NCI-H2196 (cell line): ENCODE data around the gene SLC2A4RG.

Experiments
- DNase-seq: peaks from one replicate; lab custom pipeline; 2025; ENCODE audit not compliant: unreplicated experiment; lab: John Stamatoyannopoulos, UW

The SLC2A4RG gene

GRCh38 chr20:63699466-63700198 is 39.9 kb upstream of the SLC2A4RG start:
- DNase-seq, result no peak

DNA sequence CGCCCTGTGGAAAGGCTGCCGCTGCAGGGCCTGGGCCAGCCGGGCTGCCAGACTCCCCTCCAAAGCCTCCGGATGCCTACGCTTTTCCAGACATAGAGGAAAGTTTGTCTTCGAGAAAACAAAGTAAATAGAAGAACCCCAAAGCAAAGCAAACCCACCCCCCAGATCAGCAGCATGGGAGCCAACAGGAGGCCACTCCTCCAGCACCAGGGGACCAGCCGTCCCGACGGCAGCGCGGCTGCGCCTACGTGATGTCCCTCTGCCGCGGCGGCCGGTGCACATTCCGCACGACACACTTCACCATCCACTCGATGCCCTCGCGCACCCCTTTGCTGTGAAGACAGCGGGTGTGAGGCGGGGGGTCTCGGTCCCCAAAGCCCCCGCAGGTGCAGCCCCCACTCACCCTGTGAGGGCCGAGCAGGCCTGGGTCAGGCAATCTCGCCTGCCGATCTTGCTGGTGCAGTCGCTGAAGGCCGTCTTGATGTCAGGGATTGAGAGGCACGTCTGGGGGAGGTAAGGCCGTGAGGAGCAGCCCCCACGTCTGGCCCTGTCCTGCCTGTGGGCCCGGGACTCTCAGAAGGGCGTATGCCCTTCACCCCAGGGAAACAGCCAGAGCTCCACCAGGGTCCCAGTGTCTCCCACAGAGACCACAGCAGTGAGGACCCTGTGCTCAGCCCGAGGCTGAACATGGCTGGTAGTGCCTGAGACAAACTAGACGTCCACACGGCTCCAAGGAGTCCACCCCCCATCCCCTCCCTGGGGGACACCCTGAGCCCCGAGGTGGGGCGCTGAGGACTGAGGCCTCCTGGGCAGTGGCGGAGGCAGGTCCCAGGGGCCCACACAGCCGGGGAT is 39.2 kb upstream of the SLC2A4RG start:
- DNase-seq, result no peak

DNA sequence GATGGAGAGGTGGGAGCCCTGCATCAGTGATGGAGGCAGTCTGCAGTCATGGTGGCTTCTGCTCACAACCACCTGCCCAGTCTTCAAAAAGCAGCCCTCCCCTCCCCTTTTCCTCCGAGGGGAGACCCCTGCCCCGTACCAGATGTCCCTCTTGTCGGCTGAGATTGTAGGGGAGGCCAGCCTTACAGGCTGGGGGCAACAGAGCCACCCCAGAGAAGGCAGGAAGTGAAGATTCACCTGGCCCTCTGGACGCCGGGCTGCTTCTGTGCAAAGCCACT is 38.6 kb upstream of the SLC2A4RG start:
- no peak for DNase-seq

DNA sequence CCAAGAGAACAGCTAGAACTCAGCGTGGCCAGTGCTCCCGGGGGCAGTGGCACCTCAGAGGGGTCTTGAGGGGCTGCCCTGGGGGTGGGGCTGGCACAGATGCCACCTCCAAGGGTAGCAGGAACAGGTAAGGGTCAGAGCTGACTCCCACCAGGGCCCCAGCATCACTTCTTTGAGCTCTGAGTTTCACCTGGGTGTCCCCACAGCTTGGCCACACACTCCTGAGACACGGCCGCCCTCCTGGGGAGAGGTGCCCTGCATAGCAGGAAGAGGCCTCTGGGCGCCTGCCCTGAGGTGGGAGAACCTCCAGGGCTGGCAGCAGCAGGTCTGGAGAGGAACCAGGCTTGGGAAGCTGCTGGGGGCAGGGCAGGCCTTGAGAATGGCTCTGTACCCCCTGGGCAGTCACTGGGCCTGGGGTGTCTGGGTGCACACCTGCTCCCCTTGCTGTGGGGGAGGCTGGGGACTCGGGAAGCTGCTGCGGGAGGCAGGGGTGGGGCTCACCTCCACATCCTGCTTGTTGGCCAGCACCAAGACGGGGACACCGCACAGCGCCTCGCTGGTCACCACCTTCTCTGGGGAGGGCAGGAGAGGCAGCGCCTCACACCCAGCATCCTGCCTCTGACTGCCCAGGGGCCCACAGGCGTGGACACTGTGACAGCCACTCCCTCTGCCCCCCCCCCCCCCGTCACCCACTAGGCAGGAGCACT is 38.1 kb upstream of the SLC2A4RG start:
- no peak for DNase-seq

DNA sequence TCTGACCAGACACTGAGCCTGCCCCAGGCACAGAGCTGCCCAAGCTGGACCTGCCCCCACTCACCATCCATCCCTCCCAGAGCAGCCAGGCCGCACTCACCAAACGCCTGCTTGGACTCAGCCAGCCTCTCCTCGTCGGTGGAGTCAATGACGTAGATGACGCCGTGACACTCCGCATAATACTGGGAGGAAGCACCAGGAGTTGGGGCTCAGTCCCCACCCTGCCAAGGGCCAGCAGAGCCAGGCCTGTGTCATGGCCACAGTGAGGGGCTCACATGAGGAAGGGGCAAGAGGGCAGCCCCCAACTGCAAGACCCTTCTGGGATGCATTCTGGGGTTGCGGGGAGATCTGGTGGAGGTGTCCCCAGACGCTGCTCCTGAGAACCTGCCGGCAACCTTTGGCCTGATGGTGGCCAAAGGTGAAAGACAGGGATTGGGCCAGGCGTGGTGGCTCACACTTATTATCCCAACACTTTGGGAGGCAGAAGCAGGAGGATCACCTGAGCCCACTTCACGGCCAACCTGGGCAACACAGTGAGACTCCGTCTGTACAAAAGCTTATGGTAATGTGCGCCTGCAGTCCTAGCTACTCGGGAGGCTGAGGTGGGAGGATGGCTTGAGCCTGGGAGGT is 37.4 kb upstream of the SLC2A4RG start:
- DNase-seq, result no peak

DNA sequence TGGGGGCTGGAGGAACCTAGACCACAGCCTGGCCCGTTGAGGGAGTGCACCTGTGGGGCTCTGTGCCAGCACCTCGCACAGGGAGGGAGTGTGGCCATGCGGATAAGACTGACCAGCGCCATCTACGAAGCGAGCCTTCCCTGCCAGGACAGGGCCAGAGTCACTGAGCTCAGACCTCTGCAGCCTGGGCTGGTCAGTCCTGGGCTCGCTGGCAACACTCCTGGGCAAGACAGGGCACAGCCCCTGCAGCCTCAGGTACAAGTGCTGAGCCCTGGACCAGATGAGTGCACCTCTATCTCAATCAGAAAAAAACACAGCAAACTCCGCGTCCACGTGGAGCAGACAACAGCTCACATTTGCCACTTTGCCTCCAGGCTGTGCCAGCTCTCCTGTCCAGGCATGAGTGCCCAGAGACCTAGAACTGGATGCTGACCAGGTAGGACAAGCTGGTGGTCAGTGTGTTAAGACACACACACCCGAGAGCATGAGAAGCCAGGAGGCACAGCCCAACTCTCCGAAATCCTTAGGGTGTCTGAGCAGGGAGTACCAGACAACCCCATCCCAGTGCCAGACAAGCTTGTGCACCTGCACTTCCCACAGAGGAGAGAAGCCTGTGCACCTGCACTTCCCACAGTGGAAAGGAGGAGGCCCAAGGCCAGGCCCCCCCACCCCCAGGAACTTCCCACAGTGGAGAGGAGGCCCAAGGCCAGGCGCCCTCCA is 36.7 kb upstream of the SLC2A4RG start:
- DNase-seq, result no peak

DNA sequence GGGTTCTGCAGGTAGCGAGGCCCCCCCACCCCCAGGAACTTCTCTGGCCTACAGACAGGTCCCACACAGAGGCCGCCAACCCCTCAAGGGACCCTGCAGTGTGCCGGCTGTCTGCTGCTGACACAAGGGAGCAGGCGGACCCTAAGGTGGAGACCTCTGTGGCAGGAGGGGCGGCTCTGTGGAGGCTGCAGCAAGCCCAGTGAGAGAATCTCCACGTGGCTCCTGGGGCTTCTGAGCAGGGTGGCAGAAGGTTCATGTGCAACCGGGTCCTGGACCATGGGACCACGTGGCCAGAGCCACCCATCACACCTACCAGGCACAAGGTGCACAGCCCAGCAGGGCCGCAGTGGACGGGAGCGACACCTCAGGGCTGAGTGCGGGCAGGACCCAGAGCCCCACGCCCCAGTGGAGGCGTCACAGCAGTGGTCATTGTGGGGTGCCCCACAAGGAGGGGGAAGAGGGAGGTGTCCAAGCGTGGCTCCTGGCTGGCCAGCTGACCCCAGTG is 36.1 kb upstream of the SLC2A4RG start:
- no peak for DNase-seq

- DNase-seq, result no peak
Measured at GRCh38 chr20:63703976-63704748, 35.4 kb upstream of the SLC2A4RG start.

- DNase-seq, result no peak
Measured at GRCh38 chr20:63704749-63705117, 34.8 kb upstream of the SLC2A4RG start.

GRCh38 chr20:63705232-63706026 is 34.1 kb upstream of the SLC2A4RG start:
- DNase-seq, result no peak

DNA sequence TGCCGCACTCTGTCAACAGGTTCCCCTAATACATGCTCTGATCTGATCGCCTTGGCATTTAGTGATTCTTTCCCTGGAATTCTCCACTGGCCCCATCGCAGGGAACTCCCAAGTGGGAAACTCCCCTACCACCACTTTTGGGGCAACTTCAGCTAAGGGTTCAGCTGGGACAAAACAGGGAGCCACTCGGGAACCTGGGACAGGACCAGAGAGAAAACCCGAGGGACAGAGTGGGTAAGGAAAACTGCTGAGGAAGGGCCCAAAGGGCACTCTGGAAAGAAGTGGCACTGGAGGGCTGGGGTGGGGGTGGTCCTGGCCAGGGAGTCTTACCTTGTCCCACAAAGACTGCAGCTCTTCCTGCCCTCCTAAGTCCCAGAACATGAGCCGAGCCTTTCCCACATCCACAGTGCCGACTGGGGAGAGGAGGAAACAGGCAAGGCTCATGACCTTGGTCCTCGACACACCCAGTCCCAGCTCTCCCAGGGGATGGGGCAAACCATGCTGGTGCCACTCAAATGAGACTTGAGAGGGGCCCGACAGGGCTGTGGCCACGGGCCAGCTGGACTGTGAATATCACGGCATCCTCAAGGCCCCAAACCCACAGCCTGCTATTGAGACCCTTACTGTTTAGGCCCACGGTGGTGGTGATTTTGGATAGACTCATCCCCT is 33.4 kb upstream of the SLC2A4RG start:
- DNase-seq, result no peak

GRCh38 chr20:63706852-63707557 is 32.6 kb upstream of the SLC2A4RG start:
- DNase-seq, result peak; percentile 57

DNA sequence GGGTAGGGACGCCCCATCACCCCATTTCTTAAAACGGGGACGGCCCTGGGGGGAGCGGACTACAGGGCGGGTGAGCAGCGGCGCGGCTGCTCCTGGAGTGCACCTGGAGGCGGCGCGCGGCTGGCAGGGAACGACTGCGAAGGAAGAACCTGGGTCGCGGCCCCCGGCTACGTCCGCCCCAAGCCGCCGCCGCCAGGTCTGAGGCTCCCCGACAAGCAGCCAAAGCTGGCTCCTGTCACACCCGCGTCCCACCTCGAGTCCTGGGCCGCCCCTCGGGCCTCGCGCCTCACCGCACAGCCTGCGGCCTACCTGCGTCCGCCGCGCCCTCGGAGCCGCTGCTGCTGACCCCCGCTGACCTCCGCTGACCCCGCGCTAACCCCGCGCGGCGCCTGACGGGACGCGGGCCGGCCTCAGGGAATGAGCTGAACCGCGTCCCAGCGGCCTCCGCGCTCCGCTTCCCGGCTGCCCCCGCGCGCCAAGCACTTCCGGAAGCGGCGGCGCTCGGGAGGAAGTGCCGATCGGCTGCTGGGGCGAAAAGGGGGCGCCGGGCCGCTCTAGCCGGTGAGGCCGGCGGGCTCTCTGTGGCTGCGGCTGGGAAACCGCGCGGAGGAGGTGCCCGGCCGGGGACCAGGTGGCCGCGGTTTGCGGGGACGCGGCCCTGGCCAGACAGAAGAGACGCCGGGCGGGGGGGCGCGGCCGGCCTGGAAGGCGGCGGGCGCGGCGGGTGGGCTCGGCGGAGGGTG is 31.8 kb upstream of the SLC2A4RG start, which contains the start of the genes ARFRP1 and ZGPAT:
TSS of gene ARFRP1 (minus strand) at position 419 of the 743 bp plus-strand sequence. CDS start 885 bp downstream, outside the sequence.
TSS of gene ZGPAT (plus strand) at position 482 of the 743 bp plus-strand sequence. CDS start 542 bp downstream, outside the sequence.
- DNase-seq, result peak; percentile 93

DNA sequence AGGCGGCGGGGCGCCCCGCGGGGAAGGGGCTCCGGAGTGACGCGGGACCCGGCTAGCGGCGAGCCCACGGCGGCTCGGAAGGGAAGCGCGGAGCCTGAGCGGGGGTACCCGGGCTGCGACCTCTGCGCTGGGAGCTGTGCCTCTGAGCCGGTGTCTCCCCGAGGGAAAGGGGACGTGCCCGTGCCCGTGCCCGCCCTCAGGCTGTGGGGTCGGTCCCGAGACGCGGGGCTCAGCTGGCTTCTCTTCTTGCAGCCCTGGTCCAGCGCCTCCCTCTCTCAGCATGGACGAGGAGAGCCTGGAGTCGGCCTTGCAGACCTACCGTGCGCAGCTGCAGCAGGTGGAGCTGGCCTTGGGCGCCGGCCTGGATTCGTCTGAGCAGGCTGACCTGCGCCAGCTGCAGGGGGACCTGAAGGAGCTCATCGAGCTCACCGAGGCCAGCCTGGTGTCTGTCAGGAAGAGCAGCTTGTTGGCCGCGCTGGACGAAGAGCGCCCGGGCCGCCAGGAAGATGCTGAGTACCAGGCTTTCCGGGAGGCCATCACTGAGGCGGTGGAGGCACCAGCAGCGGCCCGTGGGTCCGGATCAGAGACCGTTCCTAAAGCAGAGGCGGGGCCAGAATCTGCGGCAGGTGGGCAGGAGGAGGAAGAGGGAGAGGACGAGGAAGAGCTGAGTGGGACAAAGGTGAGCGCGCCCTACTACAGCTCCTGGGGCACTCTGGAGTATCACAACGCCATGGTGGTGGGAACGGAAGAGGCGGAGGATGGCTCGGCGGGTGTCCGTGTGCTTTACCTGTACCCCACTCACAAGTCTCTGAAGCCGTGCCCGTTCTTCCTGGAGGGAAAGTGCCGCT is 31.1 kb upstream of the SLC2A4RG start:
- DNase-seq, result no peak

DNA sequence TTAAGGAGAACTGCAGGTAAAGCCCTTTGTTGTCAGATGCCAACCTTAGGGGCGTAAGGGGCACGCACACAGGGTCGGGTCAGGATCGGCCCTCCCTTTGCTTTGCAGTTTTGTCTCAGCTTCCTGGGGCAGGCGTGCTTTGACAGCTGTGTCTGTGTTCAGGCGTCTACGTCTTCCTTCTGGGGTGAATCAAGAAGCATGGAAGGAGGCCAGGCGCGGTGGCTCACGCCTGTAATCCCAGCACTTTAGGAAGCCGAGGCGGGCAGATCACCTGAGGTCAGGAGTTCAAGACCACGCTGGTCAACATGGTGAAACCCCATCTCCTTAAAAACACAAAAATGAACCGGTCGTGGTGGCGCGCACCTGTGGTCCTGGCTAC is 30.4 kb upstream of the SLC2A4RG start:
- no peak for DNase-seq

GRCh38 chr20:63711085-63711645 is 28.4 kb upstream of the SLC2A4RG start:
- no peak for DNase-seq
